Kidney glomerular epithelial cell (primary cell): ENCODE data around the gene ANTXR2.

Experiments
- DNase-seq: peaks from one replicate; lab custom pipeline; 2025; lab: John Stamatoyannopoulos, UW

Gene ANTXR2

GRCh38 chr4:80069108-80069836, 3.8 kb downstream of the ANTXR2 start:
- DNase-seq, result no peak

- DNase-seq, result no peak
Observed at GRCh38 chr4:80065601-80066000, 7.4 kb downstream of the ANTXR2 start.

GRCh38 chr4:80062527-80062926, 10.5 kb downstream of the ANTXR2 start:
- DNase-seq, result no peak

- DNase-seq, result no peak
Observed at GRCh38 chr4:80060804-80061203, 12.2 kb downstream of the ANTXR2 start.

GRCh38 chr4:80058740-80059139, 14.3 kb downstream of the ANTXR2 start:
- DNase-seq, result no peak

- DNase-seq, result no peak
Observed at GRCh38 chr4:80054375-80054774, 18.7 kb downstream of the ANTXR2 start.

GRCh38 chr4:80053140-80053910, 19.7 kb downstream of the ANTXR2 start:
- no peak for DNase-seq

GRCh38 chr4:80049813-80050534, 23.1 kb downstream of the ANTXR2 start:
- DNase-seq, result no peak

GRCh38 chr4:80049402-80049801, 23.6 kb downstream of the ANTXR2 start:
- no peak for DNase-seq

GRCh38 chr4:80045786-80046185, 27.2 kb downstream of the ANTXR2 start:
- no peak for DNase-seq

- DNase-seq, result no peak
Observed at GRCh38 chr4:80043541-80043940, 29.5 kb downstream of the ANTXR2 start.

- no peak for DNase-seq
Observed at GRCh38 chr4:80042821-80043220, 30.2 kb downstream of the ANTXR2 start.

- no peak for DNase-seq
Observed at GRCh38 chr4:80037864-80038263, 35.2 kb downstream of the ANTXR2 start.

- DNase-seq, result no peak
Observed at GRCh38 chr4:80036949-80037685, 35.9 kb downstream of the ANTXR2 start.

GRCh38 chr4:80036306-80036705, 36.7 kb downstream of the ANTXR2 start:
- no peak for DNase-seq

GRCh38 chr4:80035336-80035735, 37.7 kb downstream of the ANTXR2 start:
- no peak for DNase-seq

- DNase-seq, result no peak
Observed at GRCh38 chr4:80033581-80033980, 39.4 kb downstream of the ANTXR2 start.

- no peak for DNase-seq
Observed at GRCh38 chr4:80029364-80029763, 43.7 kb downstream of the ANTXR2 start.

- DNase-seq, result no peak
Observed at GRCh38 chr4:80027611-80028010, 45.4 kb downstream of the ANTXR2 start.

- DNase-seq, result no peak
Observed at GRCh38 chr4:80026100-80026499, 46.9 kb downstream of the ANTXR2 start.

- no peak for DNase-seq
Observed at GRCh38 chr4:80024335-80024734, 48.7 kb downstream of the ANTXR2 start.

- DNase-seq, result no peak
Observed at GRCh38 chr4:80022282-80022681, 50.7 kb downstream of the ANTXR2 start.
